Fibroblast of gingiva (primary cell): ENCODE measurements around the gene KIF13A.
"Not testable (repeated sequence)": the region's sequence is repeated elsewhere in the genome, so short reads cannot be mapped to it uniquely, and the experiment has no call there.

Experiments
- DNase-seq: peaks from one replicate; pipeline ENCODE4 v3.0.0-alpha.2; 2011; ENCODE audit warnings: low read depth

Gene KIF13A

DNA sequence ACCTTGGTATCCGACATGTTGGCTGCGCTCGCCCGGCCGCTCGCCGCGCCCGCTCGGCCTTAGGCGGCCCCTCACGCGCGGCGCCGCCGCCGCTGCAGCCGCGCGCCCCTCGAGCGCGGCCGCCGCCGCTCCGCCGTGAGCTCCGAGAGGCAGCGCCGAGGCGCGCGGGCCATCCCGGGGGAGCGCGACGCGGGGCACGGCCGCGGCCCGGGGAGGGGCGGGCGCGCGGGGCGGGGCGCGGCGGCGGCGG, at the start of gene KIF13A:
Gene KIF13A, minus strand, starts transcription at position 189 of the 250 bp plus-strand sequence. Its CDS starts 172 bp downstream, at position 17.
- DNase-seq = no peak

DNA sequence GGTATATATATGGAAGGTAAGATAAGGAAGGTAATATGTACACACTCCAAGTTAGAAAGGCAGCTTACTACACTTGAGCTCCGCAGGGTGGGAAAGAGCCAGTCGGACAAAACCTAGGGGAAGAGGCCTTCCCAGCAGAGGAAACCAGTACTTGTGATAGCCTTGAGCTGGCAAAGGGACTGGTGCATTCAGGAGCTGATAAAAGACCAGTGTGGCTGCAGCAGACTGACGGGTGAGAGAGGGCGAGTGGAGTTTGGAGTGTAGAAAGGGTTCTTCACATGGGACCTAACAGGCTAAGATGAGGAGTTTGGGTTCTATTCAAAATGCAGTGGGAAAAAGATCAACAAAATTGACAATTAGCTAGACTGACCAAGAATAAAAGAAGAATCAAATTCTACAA, 49.3 kb upstream of the KIF13A start:
- no peak for DNase-seq

- DNase-seq = no peak
Observed at GRCh38 chr6:18035330-18035854, 48.0 kb upstream of the KIF13A start.

- no peak for DNase-seq
Observed at GRCh38 chr6:18034798-18035202, 47.4 kb upstream of the KIF13A start.

DNA sequence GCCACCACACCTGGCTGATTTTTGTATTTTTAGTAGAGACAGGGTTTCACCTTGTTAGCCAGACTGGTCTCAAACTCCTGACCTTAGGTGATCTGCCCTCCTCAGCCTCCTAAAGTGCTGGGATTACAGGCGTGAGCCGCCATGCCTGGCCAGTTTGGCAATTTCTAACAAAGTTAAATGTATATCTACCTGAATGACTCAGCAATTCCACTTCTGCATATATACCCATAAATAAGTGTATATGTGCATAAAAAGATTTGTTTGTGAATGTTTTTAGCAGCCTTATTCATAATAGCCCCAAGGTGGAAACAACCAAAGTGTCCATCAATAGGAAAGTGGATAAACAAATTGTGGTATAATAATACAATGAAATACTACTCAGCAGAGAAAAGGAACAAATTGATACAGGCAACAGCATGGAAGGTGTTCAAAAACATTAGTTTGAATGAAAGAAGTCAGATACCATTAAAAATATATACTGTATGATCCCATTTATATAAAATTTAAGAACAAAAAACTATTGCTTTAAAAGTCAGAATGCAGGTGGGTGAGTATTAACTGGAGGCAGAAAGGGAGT, 44.3 kb upstream of the KIF13A start:
- DNase-seq = no peak

- no peak for DNase-seq
Observed at GRCh38 chr6:18031189-18031588, 43.8 kb upstream of the KIF13A start.

DNA sequence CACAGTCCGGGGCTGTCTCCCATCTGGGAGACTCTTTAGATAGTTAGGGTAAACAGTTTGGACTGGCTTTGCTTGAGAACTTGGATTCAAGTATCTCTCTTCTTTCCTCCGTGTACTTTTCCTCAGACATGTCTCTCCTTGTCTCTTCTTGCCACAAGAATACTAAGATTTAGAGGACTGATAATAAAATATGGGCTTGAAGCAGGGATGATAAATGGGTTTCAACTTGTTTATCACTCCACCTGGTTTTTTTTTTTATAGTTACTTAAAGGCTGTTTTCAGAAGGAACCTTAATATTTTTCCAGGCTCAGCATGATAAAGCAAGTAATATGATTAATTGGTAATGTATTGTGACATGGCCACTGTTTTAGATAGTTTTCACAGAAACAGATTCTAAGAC, 40.9 kb upstream of the KIF13A start:
- no peak for DNase-seq

- DNase-seq = no peak
Observed at GRCh38 chr6:18025596-18025995, 38.2 kb upstream of the KIF13A start.

- DNase-seq = no peak
Observed at GRCh38 chr6:18024876-18025275, 37.4 kb upstream of the KIF13A start.

- no peak for DNase-seq
Observed at GRCh38 chr6:18023891-18024290, 36.5 kb upstream of the KIF13A start.

GRCh38 chr6:18022398-18023231, 35.2 kb upstream of the KIF13A start:
- peak; percentile 50 for DNase-seq

GRCh38 chr6:18021166-18021850, 33.9 kb upstream of the KIF13A start:
- DNase-seq = no peak

GRCh38 chr6:18020545-18020944, 33.1 kb upstream of the KIF13A start:
- not testable (repeated sequence) for DNase-seq

DNA sequence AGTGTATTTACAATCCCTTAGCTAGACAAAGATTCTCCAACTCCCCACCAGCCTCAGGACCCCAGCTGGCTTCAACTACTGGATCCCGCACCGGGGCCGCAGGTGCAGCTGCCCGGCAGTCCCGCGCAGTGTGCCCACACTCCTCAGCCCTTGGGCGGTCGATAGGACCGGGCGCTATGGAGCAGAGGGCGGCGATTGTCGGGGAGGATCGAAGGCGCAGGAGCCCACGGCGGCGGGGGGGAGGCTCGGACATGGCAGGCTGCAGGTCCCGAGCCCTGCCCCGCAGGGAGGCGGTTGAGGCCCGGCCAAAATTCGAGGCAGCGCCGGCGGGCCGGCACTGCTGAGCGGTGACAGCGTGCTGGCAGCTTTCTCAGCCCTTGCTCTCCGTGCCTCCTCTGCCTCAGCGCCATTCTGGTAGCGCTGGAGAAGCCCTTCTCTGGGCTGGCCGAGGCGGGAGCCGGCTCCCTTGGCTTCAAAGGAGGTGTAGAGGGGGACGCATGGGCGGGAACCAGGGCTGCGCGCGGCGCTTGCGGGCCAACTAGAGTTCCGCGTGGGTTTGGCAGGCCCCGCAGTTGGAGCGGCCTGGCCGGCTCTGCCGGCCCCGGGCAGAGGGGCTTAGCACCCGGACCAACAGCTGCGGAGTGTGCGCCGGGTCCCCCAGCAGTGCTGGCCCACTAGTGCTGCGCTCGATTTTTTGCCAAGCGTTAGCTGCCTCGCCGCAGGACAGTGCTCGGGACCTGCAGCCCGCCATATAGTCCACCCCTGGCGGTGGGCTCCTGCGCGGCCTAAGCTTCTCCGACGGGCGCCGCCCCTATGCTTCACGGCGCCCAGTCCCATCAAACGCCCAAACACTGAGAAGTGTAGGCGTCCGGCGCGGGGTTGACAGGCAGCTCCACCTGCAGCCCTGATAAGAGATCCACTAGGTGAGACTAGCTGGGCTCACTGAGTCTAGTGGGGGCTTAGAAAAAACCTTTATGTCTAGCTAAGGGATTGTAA, 32.4 kb upstream of the KIF13A start:
- DNase-seq = no peak

- DNase-seq = not testable (repeated sequence)
Observed at GRCh38 chr6:18019133-18019532, 31.7 kb upstream of the KIF13A start.

GRCh38 chr6:18016698-18017097, 29.3 kb upstream of the KIF13A start:
- DNase-seq = no peak

DNA sequence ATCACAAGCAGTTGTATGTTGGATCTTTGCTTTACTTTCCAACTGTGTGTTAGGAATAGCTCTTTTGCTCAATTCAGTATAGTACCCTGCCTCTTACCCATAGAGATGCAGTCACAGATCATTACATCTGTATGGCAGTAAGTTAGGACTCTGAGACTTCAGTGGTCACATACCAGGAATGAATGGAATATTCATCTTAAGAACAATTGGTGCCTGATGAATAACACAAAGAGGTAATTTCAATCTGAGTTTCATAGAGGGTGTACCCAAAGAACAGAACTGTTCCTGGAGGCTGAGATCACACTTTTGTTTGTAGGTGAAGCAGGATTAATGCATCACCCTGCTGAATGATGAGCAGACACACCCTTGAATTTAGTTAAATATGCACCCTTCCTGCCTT, 28.7 kb upstream of the KIF13A start:
- no peak for DNase-seq

DNA sequence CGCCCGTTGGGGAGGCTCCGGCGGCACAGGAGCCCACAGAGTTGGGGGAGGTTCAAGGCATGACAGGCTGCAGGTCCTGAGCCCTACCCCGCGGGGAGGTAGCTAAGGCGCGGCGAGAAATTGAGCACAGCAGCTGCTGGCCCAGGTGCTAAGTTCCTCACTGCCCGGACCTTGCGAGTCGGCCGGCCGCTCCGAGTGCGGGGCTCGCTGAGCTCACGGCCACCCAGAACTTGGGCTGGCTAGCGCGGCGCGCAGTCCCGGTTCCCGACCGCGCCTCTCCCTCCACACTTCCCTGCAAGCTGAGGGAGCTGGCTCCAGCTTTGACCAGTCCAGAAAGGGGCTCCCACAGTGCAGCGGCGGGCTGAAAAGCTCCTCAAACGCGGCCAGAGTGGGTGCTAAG, 23.9 kb upstream of the KIF13A start:
- DNase-seq = no peak

DNA sequence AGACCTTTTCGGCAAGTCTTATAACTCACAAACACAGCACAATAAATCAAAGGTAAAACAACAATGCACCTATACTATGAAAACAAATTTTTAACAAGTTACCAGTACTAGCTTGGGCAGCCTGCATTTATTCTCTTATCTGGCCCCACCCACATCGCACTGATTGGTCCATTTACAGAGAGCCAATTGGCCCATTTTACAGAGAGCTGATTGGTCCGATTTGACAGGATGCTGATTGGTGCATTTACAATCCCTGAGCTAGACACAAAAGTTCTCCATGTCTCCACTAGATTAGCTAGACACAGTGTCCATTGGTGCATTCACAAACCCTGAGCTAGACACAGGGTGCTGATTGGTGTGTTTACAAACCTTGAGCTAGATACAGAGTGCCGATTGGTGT, 23.1 kb upstream of the KIF13A start:
- DNase-seq = not testable (repeated sequence)

DNA sequence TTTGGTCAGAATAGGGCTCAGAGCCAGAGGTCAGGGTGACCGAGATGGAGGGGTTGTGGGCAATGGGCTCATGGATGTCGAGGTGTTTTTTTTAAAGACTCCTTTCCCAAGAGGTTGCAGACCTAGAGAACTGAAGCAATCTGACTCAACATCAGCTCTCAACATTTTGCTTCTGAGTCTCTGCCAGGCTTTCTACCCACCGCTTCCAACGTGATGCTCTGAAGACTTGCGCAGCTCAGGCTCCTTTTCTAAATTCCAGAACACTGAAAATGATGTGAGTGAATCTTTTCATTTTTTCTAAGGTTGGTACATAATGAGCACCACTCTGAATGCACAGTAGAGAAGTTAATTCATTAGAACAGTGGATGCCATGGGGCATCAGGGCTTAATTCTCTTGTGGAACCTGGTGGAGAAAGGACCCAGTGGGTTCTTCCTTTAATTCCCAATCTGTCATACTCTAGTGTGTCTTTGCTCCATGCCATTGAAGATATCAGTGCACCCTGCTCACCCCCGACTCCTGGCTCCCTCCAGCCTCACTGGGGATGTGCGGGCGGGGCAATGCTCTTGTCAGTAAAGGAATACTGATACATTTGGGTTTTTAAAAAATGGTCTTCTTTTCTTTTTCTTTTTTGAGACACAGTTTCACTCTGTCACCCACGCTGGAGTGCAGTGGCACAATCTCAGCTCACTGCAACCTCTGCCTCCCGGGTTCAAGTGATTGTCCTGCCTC, 17.0 kb upstream of the KIF13A start:
- DNase-seq = no peak

DNA sequence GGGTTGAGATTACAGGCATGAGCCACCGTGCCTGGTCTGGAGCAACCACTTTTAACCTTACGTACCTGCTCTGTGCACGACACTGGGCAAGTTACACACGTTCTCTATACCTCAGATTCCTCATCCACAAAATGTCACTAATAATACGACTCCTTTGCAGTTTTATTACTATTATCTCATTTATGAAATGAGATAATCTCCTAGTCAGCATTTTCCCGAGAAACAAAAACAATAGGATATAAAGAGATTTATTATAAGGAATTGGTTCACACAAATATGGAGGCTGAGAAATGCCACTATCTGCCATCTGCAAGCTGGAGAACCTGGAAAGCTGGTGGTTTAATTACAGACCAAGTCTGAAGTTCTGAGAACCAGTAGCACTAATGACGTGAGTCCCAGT, 12.0 kb upstream of the KIF13A start:
- DNase-seq = no peak
